22Rv1 (cell line): ENCODE data around the gene CTNNA1.

ENCODE experiments used
- H3K27ac ChIP-seq: fragments of 450-650 bp; 2 replicates; pipeline ENCODE4 v1.5.1; 2017
- CTCF ChIP-seq: fragments of 450-650 bp; IDR thresholded peaks from 2 replicates; pipeline ENCODE4 v1.5.1; 2017; ENCODE audit warnings: mild to moderate bottlenecking
- ZFX ChIP-seq: fragments of 450-650 bp; IDR thresholded peaks from 2 replicates; pipeline ENCODE4 v1.6.1; 2017; ENCODE audit warnings: antibody characterized with exemption, borderline replicate concordance

CTNNA1 gene

GRCh38 chr5:138978581-138978980 lies 225.4 kb downstream of the CTNNA1 start:
- TF ChIP-seq CTCF (no peak), ZFX (no peak)

GRCh38 chr5:138979684-138980280 lies 226.6 kb downstream of the CTNNA1 start:
- no peak overlapping the region for H3K27ac ChIP-seq
- no peak for TF ChIP-seq CTCF
- no peak for TF ChIP-seq ZFX

More at GRCh38 chr5:138978581-138978980, 225.4 kb downstream of the CTNNA1 start:
- H3K27ac ChIP-seq, result no peak overlapping the region

DNA sequence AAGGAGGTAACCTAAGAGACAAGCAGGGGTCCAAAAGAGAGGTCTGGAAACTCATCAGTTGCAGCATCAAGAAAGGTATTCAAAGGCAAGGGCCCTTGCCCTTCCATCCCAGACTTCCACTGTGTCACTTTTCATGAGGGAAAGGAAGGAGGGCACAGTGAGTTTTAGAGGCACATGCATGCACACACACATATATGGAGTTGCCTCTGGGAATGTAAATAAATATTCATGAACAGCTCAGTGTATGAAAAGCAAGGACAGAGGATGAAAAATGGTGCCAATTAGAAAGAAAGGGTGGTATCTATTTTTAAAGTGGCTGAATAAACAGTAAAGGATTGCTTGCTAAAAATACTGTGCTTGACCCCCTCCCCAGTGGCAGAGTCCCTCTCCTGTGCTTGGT lies 227.2 kb downstream of the CTNNA1 start:
- TF ChIP-seq CTCF (no peak), ZFX (no peak)
- H3K27ac ChIP-seq, result no peak overlapping the region

DNA sequence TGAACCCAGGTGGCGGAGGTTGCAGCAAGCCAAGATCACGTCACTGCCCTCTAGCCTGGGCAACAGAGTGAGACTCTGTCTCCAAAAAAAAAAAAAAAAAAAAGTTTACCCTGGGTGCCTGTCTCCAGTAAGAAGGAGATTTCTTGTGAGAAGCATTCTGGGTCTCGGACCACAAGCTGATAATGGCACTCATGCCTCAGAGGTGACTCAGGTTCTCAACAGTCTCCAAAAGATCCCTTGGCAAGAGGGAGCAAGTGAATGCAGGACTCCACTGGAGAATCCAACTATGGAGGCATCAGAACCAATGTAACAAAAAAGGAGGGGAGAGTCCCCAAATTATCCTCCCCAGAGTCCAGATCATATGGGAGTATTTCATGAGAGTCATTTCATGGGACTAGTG lies 227.9 kb downstream of the CTNNA1 start:
- TF ChIP-seq CTCF, result no peak
- no peak for TF ChIP-seq ZFX
- H3K27ac ChIP-seq, result no peak overlapping the region

- no peak overlapping the region for H3K27ac ChIP-seq
- no peak for TF ChIP-seq ZFX
- no peak for TF ChIP-seq CTCF
These were observed 228.4 kb downstream of the CTNNA1 start for GRCh38 chr5:138981586-138981985.

- TF ChIP-seq CTCF, result no peak
- TF ChIP-seq ZFX, result no peak
- no peak overlapping the region for H3K27ac ChIP-seq
These were observed 230.8 kb downstream of the CTNNA1 start for GRCh38 chr5:138983984-138984383.
